Fibroblast of skin of left biceps (primary cell): ENCODE results near the gene CHD6.

ENCODE experiments used
- DNase-seq, 2 experiments: peaks; one replicate each; pipeline ENCODE4 v3.0.0-alpha.2; 2013; ENCODE audit warnings: low read depth in 2 of 2

The CHD6 gene

DNA sequence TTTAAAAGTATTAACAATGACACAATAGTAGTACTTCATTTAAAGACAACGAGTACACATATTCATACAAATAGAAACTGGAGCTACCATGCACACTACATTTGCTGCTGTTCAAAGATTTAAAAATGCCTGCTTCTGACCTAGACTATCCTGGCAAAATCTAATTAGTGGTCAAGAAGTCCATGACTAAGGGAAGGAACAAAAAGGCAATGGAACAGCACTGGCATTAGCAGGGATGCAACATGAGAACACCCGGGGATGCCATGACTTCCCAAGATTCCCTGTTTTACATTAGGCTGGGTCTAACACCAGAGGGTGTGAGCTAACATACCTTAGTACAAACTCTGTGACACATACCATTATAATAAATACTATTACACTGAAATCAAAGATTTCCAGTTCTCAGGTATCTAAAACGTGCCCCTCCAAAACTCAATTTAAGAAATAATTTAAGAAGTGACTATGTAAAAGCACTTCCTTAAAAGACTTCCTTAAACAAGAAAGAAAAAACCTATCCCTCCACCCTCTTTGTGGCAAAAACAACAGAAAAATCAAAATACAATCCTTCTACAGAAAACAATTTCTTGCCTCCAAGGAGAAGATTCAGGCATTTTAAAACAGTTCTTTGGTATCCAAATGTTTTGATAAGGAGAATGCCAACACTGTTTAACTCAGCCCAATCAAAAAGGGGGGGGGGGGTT is 25.5 kb downstream of the CHD6 start:
- DNase-seq, result no peak

DNA sequence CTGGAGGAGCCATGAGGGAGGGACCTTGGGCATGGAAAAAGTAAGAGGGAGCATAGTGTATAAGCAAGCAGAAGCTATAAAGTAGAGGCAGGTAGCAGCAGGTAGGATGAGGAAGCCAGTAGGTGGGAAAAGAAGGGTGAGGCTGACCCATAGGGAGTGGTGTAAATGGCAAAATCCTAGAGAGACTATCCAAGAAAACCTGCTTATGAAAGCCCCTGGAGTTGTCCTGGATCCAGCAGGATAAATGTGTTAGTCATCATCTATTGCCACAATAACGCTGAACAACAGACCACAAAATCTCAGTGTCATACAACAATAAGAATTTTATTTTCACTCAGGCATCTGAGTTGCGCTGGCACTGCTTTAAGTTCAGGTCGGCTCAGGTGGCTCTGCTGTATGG is 30.2 kb downstream of the CHD6 start:
- peak; percentile 33 to 35 for DNase-seq

DNA sequence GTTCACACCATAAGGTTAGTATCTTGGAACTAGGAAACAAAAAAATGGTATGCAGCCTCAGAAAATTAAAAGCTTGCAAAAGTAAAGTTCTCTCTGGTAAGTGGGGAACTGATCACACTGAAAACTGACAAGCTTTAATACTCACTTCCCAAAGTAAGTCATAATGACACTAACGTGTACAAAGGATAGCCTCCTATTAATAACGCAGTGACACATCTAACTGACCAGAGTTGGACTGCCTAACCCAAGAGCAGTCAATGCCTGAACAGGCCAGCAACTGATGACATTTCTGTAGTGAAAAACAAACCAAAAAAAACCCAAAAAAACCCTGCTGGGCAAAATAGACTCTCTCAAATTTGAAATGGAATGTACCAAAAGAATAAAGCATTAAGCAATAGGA is 30.7 kb downstream of the CHD6 start:
- DNase-seq, result no peak

DNA sequence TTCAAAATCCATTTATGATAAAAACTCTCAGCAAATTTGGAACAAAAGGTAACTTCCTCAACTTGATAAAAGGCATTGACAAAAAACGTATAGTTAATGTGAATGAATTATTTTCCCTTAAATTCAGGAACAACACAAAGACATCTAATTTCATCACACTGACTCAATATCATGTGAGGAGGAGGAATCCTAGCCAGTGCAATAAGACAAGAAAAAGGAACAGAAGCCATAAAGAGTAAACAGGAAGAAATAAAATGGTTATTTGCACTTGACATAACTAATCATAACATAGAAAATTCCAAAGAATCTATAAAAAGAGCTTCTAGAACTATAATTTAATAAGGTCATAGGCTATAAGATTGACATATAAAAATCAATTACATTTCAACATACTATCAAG is 31.4 kb downstream of the CHD6 start:
- no peak for DNase-seq

DNA sequence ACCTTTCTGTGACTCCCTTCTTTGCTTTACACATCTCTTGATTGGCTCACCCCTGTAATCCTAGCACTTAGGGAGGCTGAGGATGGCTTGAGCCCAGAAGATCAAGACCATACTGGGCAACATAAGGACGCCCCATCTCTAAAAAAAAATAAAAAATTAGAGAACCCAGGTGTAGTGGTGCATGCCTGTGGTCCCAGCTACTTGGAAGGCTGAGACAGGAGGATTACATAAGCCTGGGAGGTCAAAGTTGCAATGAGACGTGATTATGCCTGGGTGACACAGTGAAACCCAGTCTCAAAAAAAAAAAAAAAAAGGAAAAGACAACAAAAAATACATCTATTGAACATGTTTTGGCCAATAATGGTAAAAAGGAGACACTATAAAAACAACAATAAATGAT is 37.8 kb downstream of the CHD6 start:
- no peak for DNase-seq

DNA sequence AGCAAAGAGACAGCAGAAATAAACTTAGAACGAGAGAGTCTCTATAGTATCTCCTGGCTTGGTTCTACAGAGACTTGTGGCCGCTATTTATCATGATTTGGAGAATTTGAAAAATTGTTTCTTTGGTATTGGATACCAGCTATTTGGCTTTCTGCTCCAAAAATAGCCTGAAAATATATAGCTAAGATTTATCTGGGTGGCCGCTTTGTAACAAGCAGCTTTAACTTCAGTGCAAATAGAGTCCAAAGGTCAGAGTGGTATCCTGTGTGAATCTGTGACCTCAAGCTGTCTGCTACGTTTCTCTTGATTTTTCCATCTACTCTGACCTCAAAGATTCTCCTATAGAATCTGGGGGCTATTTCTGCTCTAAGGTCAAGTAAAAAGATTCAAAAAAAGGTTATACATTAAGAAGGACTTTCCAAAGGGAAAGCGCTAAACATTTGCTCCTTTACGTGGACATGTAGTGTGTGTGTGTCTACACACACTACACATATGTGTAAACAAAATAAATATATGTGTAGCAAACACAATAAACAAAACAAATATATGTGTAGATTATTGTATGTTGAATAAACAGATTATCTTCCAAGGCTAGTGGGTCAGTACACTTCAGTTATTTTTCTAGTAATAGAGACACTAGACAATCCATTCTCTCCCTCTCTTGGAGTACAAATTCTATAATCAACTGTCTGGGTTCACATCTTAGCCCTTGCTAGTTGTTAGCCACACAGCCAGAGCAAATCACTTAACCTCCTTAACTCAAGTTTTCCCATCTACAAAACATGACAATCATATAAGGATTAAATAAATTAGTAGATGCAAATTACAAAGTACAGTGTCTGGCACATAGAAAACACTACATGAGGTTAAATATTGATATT is 40.8 kb downstream of the CHD6 start:
- DNase-seq, result no peak

DNA sequence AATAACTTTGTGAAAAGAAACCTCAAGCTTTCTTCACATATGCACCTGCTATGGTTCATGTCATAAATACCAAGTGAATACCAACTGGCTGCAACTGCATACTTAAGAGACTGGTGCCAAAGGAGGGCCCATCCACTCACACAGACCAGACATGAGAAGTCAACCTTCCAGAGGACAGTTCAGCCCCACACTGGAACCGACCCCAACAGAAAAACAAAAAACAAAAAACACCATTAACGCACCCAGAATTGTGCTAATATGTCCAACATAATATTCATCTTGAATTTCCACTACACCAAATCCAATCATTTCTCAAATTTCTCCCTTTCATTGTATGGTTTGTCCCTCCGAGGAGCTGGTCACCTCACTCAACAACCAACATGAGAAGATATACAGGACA is 42.8 kb downstream of the CHD6 start:
- DNase-seq, result no peak

DNA sequence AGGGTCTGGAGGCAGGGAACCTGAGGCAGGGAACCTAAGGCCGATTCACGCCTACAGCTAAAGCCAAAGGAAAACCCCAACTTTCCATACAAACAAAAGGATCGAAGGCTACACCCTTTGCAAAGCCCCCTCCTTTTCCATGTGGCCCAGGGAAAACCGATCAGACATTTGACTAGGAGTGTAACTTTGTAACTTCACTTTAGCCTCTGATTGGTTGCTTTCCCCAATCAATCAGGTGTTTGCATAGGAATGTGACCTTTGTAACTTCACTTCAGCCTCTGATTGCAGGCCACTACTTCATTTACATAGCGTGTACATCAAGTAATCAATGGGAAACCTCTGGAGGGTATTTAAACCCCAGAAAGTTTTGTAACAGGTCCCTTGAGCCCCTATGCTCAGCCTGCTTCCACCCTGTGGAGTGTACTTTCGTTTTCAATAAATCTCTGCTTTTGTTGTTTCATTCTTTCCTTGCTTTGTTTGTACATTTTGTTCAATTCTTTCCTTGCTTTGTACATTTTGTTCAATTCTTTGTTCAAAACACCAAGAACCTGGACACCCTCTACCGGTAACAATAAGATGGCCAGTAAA is 43.3 kb downstream of the CHD6 start:
- DNase-seq, result no peak

DNA sequence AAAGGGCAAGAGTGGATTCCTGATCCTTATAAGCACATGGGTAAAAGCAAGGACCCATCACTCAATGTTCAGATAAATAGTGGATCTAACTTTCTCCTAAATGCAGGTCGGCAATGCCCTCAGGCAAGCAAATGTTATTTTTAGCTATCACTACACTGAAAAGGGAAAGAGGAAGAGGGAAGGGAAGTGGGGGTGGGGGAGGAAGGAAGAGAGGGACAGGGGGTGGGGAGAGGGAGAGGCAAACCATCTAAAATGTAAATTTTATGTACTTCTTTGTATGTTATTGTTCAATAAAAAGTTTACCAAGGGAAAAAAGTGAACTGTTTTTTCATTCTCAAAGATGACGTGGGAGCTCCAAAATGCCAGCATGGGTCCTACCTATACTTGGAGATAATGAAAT is 44.2 kb downstream of the CHD6 start:
- DNase-seq, result no peak

DNA sequence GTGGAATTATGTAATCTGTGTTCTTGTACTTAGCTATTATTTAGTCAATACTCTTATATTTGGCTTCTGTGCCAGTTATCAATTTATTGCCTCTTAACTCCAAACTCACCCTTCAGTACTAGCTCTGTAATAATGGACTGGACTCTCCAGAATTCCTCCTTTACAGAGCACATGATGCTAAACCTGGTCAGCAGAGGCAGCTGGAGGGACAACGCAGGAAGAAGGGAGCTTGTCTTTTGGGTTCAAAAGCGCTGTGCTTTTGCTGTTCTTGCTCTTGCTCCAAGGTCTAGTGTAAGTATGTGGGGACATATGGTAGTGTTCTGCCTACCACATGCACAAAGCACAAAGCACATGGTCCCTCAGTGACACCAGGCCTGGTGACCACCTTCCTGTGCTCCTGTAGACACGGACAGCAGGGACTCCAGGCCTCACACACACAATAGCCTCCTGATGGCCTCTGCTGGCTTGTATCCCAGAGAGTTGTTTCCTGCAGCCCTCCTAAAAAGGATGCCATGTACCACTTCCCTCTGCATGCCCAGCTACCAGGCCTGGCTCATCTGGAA is 46.1 kb downstream of the CHD6 start:
- no peak for DNase-seq

DNA sequence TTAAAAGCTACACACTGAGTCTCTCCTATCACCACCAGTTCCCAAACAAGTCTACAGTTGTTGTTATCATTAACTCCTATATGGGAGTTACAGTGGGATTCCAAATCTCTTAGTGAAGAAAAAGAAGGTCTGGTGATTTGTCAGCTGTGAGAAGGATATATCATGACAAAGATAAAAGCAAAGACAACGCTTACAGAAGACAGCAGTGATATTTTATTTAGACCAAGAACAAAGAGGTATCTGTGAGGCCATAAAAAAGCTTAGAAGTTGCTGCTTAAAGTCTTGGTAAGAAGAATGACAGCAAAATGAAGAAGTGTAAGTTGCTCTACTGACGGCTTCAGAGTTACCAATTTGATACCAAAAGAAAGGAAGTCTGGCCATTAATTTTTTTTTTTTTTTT is 47.2 kb downstream of the CHD6 start:
- DNase-seq, result no peak

DNA sequence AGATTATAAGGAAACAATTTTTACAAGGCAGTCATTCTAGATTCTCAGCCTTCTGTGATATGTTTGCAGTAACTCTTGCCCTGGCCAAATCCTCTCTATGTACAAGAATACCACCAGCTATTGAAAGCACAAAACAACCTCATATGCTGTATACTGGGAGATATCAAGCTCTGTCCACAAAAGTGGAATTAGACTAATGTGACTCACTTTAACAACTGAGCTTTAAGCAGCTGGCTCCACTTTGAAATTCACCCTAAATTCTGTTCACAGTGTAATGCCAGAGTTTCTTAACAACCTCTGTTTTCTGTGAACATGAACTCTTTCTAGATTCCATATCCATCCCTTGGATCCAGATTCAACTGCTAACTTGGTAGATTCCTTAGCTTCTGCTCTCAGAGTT is 47.6 kb downstream of the CHD6 start:
- no peak for DNase-seq

DNA sequence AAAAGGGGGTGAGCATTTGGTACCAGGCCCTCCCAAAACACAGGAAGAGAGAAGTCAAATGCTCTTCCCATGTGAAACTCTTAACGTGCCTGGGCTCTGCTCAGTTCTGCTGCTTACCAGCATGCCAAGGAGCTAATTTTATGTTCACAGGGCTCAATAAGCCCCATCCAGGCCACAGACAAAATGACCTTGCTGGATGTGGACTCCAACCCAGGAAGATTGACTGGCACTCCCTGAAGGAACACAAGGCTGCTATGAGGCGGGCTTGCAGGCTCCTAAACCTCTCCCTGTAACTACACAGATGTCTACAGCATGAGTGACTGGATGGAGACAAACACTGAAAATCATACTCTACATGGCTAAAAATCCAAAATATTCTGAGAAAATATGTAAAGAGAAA is 50.6 kb downstream of the CHD6 start:
- no peak for DNase-seq

DNA sequence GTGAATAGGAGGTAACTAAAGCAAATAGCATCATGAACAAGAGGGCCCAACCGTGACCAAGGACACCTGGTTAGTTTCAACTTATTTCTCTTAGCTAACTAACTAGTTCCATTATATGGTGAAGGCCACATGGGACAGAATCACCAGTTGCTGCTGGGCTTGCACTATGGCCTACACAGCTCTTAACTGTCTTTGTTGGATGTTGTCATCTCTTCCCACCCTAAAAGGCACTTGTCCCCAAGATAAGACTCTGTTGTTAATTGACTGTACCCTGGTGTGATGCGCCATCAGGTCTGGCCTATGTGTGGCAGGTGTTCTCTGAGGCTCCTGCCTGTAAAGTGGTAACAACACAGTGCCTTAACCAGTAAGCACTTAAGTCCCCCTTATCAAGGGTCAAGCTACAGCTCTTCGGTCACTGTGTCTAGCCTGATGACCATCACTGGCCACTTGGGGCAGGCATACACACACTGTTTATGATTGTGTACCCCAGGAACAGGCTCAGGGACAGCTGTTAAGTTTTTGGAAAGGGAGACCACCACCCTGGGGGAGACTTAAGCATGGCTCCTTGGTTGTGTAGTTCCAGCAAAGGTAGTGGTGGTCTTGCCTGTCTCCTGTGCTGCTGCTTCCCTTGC is 51.2 kb downstream of the CHD6 start:
- DNase-seq, result no peak

DNA sequence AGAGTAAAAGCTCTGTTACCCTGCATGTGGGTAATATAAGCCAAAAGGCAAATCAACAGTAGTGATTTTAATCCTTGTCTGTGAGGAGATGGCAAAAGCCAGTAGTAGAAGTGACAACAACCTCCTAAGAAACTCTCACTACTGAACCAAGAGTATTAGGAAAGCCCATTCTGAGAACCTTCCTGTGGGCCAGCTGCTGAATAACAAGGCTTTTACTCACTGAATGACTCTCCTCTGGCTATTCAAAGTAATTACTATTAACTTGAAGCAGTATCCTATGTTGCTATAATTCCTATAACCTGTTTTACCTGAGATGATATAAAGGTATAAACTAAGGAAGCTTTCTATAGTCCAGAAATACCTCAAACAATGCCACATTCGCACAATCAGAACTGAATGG is 55.1 kb downstream of the CHD6 start:
- DNase-seq, result no peak

DNA sequence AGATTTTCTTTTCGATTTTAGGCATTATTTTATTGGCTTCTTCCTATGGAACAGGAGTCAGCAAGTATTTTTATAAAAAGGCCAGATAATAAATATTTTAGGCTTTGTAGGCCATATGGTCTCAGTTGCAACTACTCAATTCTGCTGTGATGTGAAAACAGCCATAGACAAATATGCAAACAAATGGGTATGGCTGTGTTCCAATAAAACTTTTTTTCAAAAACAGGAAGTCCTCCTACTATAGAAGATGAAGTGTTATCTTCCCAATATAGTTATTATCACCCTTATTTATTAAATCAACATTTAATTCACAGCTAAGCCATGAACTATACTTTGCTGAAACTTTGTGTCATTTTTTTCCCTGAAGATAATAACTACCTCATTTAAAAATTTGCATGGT is 57.2 kb downstream of the CHD6 start:
- DNase-seq, result no peak

DNA sequence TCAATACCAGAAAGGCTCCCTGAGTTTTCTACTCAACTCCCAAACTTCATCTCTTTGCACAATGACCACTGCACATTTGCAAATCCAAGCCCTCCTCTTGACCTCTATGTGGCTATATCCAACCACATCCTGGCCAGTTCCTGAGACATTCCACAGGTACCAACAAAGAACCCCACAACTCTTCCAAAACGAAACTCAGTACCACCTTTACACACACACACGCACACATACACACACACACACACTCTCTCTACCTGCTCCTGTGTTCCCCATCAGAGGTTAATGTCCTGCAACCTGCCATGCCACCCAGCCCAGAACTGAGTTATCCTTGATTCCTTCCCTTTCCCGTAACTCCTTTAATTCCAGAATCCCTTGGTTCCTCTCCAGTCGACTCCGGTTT is 58.5 kb downstream of the CHD6 start:
- DNase-seq, result no peak

DNA sequence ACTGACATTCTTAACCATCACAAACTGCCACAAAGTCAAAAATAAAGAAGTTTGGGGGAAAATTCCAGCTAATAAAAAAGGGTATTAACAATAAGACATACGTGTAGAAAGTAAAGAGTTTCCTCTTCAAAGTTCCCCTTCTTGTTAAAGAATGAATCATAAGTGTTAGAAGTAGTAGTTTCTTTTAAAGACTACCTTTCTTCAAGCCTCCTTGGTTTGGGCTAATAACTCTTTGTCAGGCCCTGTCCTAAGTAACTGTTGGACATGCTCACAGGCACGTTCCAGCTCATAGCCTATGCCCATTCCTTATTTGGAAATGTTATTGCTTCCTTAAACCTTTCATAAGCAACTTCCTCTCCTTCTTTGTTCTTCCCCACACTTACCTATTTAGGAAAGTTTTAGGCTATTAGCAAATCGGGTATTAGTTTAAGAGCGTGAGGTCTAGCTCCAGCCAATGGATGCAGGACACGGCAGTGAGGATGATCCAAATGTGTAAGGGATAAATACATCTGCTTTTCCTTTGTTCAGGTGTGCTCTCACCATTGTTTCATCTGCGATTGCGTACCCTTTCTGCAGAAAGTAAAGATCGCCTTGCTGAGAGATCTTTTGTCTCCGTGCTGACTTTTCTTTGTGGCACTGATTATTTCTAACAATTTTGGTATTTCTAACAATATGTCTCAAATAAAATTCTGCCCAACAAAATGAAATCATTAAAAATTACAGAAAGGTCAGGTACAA is 64.9 kb downstream of the CHD6 start:
- DNase-seq, result no peak

DNA sequence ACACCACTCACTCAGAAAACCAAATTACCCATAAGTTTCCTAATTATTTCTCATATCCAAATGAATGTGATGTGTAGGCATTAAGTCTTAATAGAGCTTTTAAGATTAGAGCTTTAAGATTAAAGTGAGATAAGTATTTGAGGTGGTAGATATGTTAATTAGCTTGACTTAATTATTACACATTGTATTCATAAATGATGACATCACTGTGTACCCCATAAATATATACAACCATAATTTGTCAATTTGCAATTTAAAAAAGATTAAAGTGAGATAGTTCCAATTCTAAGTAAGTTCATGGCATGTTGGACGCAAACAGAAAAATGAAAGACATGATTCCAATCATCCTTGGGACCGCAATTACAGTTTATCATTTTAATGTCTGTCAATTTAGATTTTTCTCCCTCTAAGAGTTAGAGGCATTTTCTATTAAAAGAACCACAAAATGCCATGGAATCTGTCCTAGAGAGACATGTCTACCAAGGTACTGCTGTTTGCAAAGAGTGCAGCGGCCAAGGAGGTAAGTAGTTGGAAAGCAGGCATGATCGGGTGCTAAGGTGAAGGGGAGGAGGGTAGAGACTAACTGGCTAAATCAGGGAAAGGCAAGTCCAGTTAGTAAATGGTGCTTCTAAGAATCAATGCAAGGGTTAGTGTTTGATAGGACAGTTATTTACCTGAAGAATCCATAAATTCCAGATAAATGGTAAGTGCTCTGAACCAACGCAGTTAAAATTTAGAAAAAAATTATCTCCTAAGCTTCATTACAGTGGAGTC is 65.7 kb downstream of the CHD6 start:
- DNase-seq, result no peak

DNA sequence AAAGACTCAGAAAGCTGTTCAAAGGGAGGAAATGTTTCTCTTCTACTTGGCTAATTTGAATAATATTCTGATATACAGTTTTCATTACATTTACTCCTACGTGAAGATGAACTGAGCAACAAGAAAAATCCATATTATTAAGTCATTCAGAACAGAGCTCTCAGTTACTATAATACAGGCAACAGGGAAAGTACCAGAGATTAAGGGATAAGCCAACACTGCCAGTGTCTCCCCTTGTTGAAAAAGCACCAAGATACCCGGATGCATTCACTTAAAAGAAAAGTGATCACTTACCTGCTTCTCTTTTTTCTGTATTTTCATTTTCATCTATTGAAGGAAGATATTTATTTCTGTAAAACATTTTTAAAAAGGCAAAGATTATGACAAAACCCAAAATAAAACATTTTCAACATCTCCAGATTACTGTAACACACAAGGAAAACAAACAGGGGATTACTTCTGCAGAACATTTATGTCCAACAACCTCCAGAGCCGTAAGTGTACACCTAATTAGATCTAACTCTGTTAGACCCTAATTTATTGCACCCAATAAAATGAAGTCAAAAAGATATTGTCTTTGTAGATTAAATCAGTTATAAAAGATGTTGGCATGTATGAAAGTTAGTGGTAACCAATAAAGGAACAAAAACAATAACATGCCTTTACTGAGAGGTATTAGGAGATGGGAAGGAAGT is 67.0 kb downstream of the CHD6 start:
- no peak for DNase-seq
